HG02763 (cell line): ENCODE measurements around the gene SMIM5.
"Not testable (repeated sequence)": the region's sequence is repeated elsewhere in the genome, so short reads cannot be mapped to it uniquely, and the experiment has no call there.

Experiments used
- ATAC-seq: cut with Tn5 transposase; IDR thresholded peaks from one replicate; pipeline ENCODE4 v1.9.1; 2021; ENCODE audit warnings: mild to moderate bottlenecking, moderate library complexity; ENCODE audit not compliant: unreplicated experiment

Gene SMIM5

GRCh38 chr17:75624021-75624420, 9.2 kb upstream of the SMIM5 start:
- no peak for ATAC-seq

- ATAC-seq: no peak
Measured at GRCh38 chr17:75624714-75625345, 8.4 kb upstream of the SMIM5 start.

GRCh38 chr17:75625813-75626486, 7.3 kb upstream of the SMIM5 start:
- ATAC-seq: no peak

- no peak for ATAC-seq
Measured at GRCh38 chr17:75626496-75627038, 6.7 kb upstream of the SMIM5 start.

- ATAC-seq: no peak
Measured at GRCh38 chr17:75627094-75627493, 6.1 kb upstream of the SMIM5 start.

GRCh38 chr17:75628425-75628824, 4.8 kb upstream of the SMIM5 start:
- ATAC-seq: no peak

GRCh38 chr17:75629157-75629556, 4.1 kb upstream of the SMIM5 start:
- ATAC-seq: no peak

GRCh38 chr17:75630071-75630917, 2.9 kb upstream of the SMIM5 start:
- ATAC-seq: no peak

GRCh38 chr17:75631353-75631752, 1.9 kb upstream of the SMIM5 start:
- ATAC-seq: no peak

- no peak for ATAC-seq
Measured at GRCh38 chr17:75632428-75632827, 806 bp upstream of the SMIM5 start.

GRCh38 chr17:75633486-75634375, 497 bp downstream of the SMIM5 start:
- no peak for ATAC-seq

GRCh38 chr17:75634376-75634740, 1.1 kb downstream of the SMIM5 start:
- ATAC-seq: no peak

GRCh38 chr17:75634754-75635609, 1.7 kb downstream of the SMIM5 start:
- no peak for ATAC-seq

- no peak for ATAC-seq
Measured at GRCh38 chr17:75635610-75636202, 2.5 kb downstream of the SMIM5 start.

GRCh38 chr17:75636381-75637142, 3.3 kb downstream of the SMIM5 start:
- no peak for ATAC-seq

GRCh38 chr17:75637143-75637538, 3.9 kb downstream of the SMIM5 start:
- no peak for ATAC-seq

GRCh38 chr17:75637551-75637950, 4.3 kb downstream of the SMIM5 start:
- no peak for ATAC-seq

GRCh38 chr17:75638039-75638438, 4.8 kb downstream of the SMIM5 start:
- not testable (repeated sequence) for ATAC-seq

GRCh38 chr17:75638893-75639292, 5.7 kb downstream of the SMIM5 start:
- ATAC-seq: no peak
